HG02884 (cell line): Measurements from ENCODE around the gene SULT1E1.

ENCODE experiments used
- ATAC-seq: cut with Tn5 transposase; IDR thresholded peaks from one replicate; pipeline ENCODE4 v1.9.1; 2021; ENCODE audit warnings: mild to moderate bottlenecking, moderate library complexity; ENCODE audit not compliant: unreplicated experiment

The SULT1E1 gene

GRCh38 chr4:69860052-69860451, at the start of gene SULT1E1:
Gene SULT1E1 (minus strand): TSS chr4:69860145. CDS start chr4:69857644, 2,501 bp downstream.
- ATAC-seq, result no peak

GRCh38 chr4:69909195-69909594, 49.2 kb upstream of the SULT1E1 start:
- ATAC-seq, result peak; percentile 36

GRCh38 chr4:69907151-69907550, 47.2 kb upstream of the SULT1E1 start:
- no peak for ATAC-seq

GRCh38 chr4:69896530-69897116, 36.7 kb upstream of the SULT1E1 start:
- peak; percentile 49 for ATAC-seq

- no peak for ATAC-seq
These were observed 34.8 kb upstream of the SULT1E1 start for GRCh38 chr4:69894721-69895120.

- ATAC-seq, result no peak
These were observed 34.2 kb upstream of the SULT1E1 start for GRCh38 chr4:69894186-69894585.

GRCh38 chr4:69888336-69888735, 28.4 kb upstream of the SULT1E1 start:
- ATAC-seq, result no peak

GRCh38 chr4:69882150-69882549, 22.2 kb upstream of the SULT1E1 start:
- no peak for ATAC-seq

GRCh38 chr4:69881173-69881773, 21.3 kb upstream of the SULT1E1 start:
- ATAC-seq, result peak; percentile 70

GRCh38 chr4:69878250-69878649, 18.3 kb upstream of the SULT1E1 start:
- no peak for ATAC-seq

- no peak for ATAC-seq
These were observed 17.5 kb upstream of the SULT1E1 start for GRCh38 chr4:69877453-69877852.

- ATAC-seq, result no peak
These were observed 16.1 kb upstream of the SULT1E1 start for GRCh38 chr4:69876071-69876470.

GRCh38 chr4:69875576-69875975, 15.6 kb upstream of the SULT1E1 start:
- ATAC-seq, result no peak

- ATAC-seq, result no peak
These were observed 14.6 kb upstream of the SULT1E1 start for GRCh38 chr4:69874507-69874906.

- ATAC-seq, result no peak
These were observed 1.8 kb upstream of the SULT1E1 start for GRCh38 chr4:69861756-69862155.

- ATAC-seq, result no peak
These were observed 765 bp upstream of the SULT1E1 start for GRCh38 chr4:69860521-69861298.

- no peak for ATAC-seq
These were observed 732 bp downstream of the SULT1E1 start for GRCh38 chr4:69859140-69859685.

GRCh38 chr4:69858690-69859089, 1.3 kb downstream of the SULT1E1 start:
- ATAC-seq, result no peak

- ATAC-seq, result no peak
These were observed 4.1 kb downstream of the SULT1E1 start for GRCh38 chr4:69855822-69856221.

GRCh38 chr4:69849969-69850368, 10.0 kb downstream of the SULT1E1 start:
- ATAC-seq, result peak; percentile 72

- ATAC-seq, result no peak
These were observed 10.6 kb downstream of the SULT1E1 start for GRCh38 chr4:69849297-69849696.

GRCh38 chr4:69848028-69848427, 11.9 kb downstream of the SULT1E1 start:
- no peak for ATAC-seq
